Endothelial cell of umbilical vein (primary cell): ENCODE data around the gene PIK3R4. TPM values are rescaled to one million over a fixed set of nuclear protein-coding genes. Genes with fewer than 3 reads are reported as not detected.

Source experiments
- BruUV-seq: library from RNA; stranded (reverse); fragments of 400-500 nt; replicated peaks from 2 replicates; lab custom pipeline; 2021; lab: Mats Ljungman, UMichigan
- CTCF ChIA-PET: fragments of 300-600, 350-600 bp; sonication (Branson Sonifier 250); formaldehyde crosslinking; loops from one replicate; lab custom pipeline; 2021; ENCODE audit warnings: antibody characterized with exemption, inconsistent platforms; lab: Charles Lee
- POLR2A ChIA-PET: fragments of 300-600, 350-600 bp; sonication (Branson Sonifier 250); formaldehyde crosslinking; loops from one replicate; lab custom pipeline; 2021; ENCODE audit warnings: antibody characterized with exemption, inconsistent platforms; lab: Charles Lee
- DNase-seq: peaks from one replicate; pipeline ENCODE4 v3.0.0-alpha.2; 2011; ENCODE audit warnings: low read depth, low spot score
- FAIRE-seq: peaks from 2 replicates; lab custom pipeline; 2011; peaks lifted over from hg19 to GRCh38; lab: Jason Lieb, UNC
- H2AFZ ChIP-seq: 2 replicates; pipeline ENCODE4 v1.6.0; 2012; ENCODE audit warnings: low read depth, low read length, control low read depth, inconsistent platforms
- H3K27ac ChIP-seq: 2 replicates; pipeline ENCODE4 v1.5.1; 2011; ENCODE audit warnings: low read depth, mild to moderate bottlenecking, control low read depth, low read length, moderate library complexity; ENCODE audit not compliant: insufficient read depth
- H3K27me3 ChIP-seq, 2 experiments: 2 replicates each; pipeline versions ENCODE4 v1.6.0 to v1.6.1; 2011; ENCODE audit warnings: low read length in 2 of 2, mixed read lengths in 1 of 2; ENCODE audit not compliant: control insufficient read depth in 2 of 2, insufficient read depth in 2 of 2
- H3K36me3 ChIP-seq, 2 experiments: 2 replicates in 1 of 2; 3 replicates in 1 of 2; pipeline ENCODE4 v1.5.1; 2011; ENCODE audit warnings: low read length in 2 of 2, mild to moderate bottlenecking in 1 of 2, moderate library complexity in 1 of 2; ENCODE audit not compliant: control insufficient read depth in 2 of 2, insufficient read depth in 2 of 2; ENCODE audit errors: extremely low read depth in 1 of 2
- H3K4me1 ChIP-seq: 3 replicates; pipeline ENCODE4 v1.5.1; 2011; ENCODE audit warnings: mild to moderate bottlenecking, low read length; ENCODE audit not compliant: control insufficient read depth, insufficient read depth; ENCODE audit errors: extremely low read depth
- H3K4me2 ChIP-seq: 2 replicates; pipeline ENCODE4 v1.6.1; 2011; ENCODE audit warnings: low read length, control low read depth, mixed read lengths; ENCODE audit not compliant: insufficient read depth
- H3K4me3 ChIP-seq, 3 experiments: fragments of 200-600 bp in 1 of 3; sonication (generic), shearing (Covaris generic) in 1 of 3; replicated peaks in 1 of 3; 2 replicates each; pipeline ENCODE4 v1.5.1; 2011 to 2016; ENCODE audit warnings: control low read depth in 3 of 3, low read length in 3 of 3, mild to moderate bottlenecking in 2 of 3, inconsistent platforms in 1 of 3, low read depth in 1 of 3, moderate library complexity in 1 of 3; ENCODE audit not compliant: insufficient read depth in 1 of 3
- H3K79me2 ChIP-seq: 2 replicates; pipeline ENCODE4 v1.6.0; 2012; ENCODE audit warnings: low read length, inconsistent platforms; ENCODE audit not compliant: control insufficient read depth, insufficient read depth
- H3K9ac ChIP-seq: replicated peaks from 2 replicates; pipeline ENCODE3; 2011; ENCODE audit warnings: low read length, control low read depth; ENCODE audit not compliant: insufficient read depth; ENCODE audit errors: extremely low read depth
- H3K9me1 ChIP-seq: replicated peaks from 3 replicates; pipeline ENCODE4 v1.6.0; 2011; ENCODE audit warnings: mild to moderate bottlenecking, low read length; ENCODE audit not compliant: control insufficient read depth, insufficient read depth; ENCODE audit errors: extremely low read depth
- H3K9me3 ChIP-seq: replicated peaks from 2 replicates; pipeline ENCODE4 v1.5.1; 2012; ENCODE audit warnings: low read length, inconsistent platforms; ENCODE audit not compliant: control insufficient read depth, insufficient read depth
- H4K20me1 ChIP-seq: replicated peaks from 2 replicates; pipeline ENCODE3; 2011; ENCODE audit warnings: mild to moderate bottlenecking, low read length; ENCODE audit not compliant: control insufficient read depth, insufficient read depth; ENCODE audit errors: extremely low read depth
- CTCF ChIP-seq, 2 donors: IDR thresholded peaks; 1 replicate in 1 of 2; 2 replicates in 1 of 2; pipeline ENCODE4 v1.5.1; 2011; ENCODE audit warnings: low read length in 2 of 2, mild to moderate bottlenecking in 2 of 2, moderate library complexity in 2 of 2, control low read depth in 1 of 2, inconsistent platforms in 1 of 2, low read depth in 1 of 2; ENCODE audit not compliant: insufficient read depth in 1 of 2; ENCODE audit errors: extremely low read depth in 1 of 2
- EZH2 ChIP-seq: IDR thresholded peaks from 2 replicates; pipeline ENCODE4 v1.6.1; 2012; ENCODE audit warnings: borderline replicate concordance, low read depth, mild to moderate bottlenecking, moderate library complexity, low read length, inconsistent platforms; ENCODE audit not compliant: severe bottlenecking
- FOS ChIP-seq: IDR thresholded peaks from 2 replicates; pipeline ENCODE4 v1.6.1; 2011; ENCODE audit warnings: mild to moderate bottlenecking, low read length, moderate library complexity, borderline replicate concordance; ENCODE audit not compliant: insufficient read depth
- GATA2 ChIP-seq: IDR thresholded peaks from 2 replicates; pipeline ENCODE4 v1.7.0; 2011; ENCODE audit warnings: low read depth, mild to moderate bottlenecking, moderate library complexity, mixed read lengths, low read length; ENCODE audit not compliant: insufficient read length, insufficient read depth
- JUN ChIP-seq: IDR thresholded peaks from 2 replicates; pipeline ENCODE4 v1.6.1; 2011; ENCODE audit warnings: borderline replicate concordance, low read depth; ENCODE audit not compliant: insufficient read length, insufficient read depth
- MYC ChIP-seq: IDR thresholded peaks from one replicate; pipeline ENCODE4 v1.6.1; 2011; ENCODE audit warnings: mild to moderate bottlenecking, low read depth, low read length
- POLR2A ChIP-seq: IDR thresholded peaks from 2 replicates; pipeline ENCODE4 v1.6.1; 2012; ENCODE audit warnings: low read depth, mild to moderate bottlenecking, control low read depth, low read length
- POLR2AphosphoS5 ChIP-seq: IDR thresholded peaks from 2 replicates; pipeline ENCODE4 v1.6.1; 2012; ENCODE audit warnings: low read depth, mild to moderate bottlenecking, control low read depth, low read length, moderate library complexity; ENCODE audit not compliant: insufficient read depth
- dilution Hi-C: fragments of 300-500 bp; cut with MboI; formaldehyde crosslinking; loops from one replicate; pipeline ENCODE4 v1.15.0; 2019; ENCODE audit warnings: low sequenced_read_pairs; ENCODE audit not compliant: extremely low pct_ligation_motif_present
- intact Hi-C: fragments of 100-400 bp; cut with micrococcal nuclease; formaldehyde crosslinking; loops from one replicate; pipeline ENCODE4 v1.10.0; 2022
- polyA plus RNA-seq, 4 experiments: library from polyadenylated mRNA; depleted of rRNA in 3 of 4; stranded (reverse) in 3 of 4; unstranded in 1 of 4; fragments of >200 nt; gene quantifications; 2 replicates each; pipeline versions ENCODE4 v1.2.1 to v1.2.3, GENCODE V29; 2011 to 2012; ENCODE audit warnings: missing spikeins in 1 of 4
- total RNA-seq: library from RNA; stranded (reverse); gene quantifications from 2 replicates; pipeline ENCODE4 v1.2.3, GENCODE V29; 2021
- TF ChIP-seq, protein P1 (sequence below): IDR thresholded peaks from 2 replicates; pipeline ENCODE4 v1.6.1; 2011; ENCODE audit not compliant: insufficient read depth, insufficient read length

The PIK3R4 gene
- total and polyA plus RNA-seq, 2 donors (not counting 3 experiments of a cell fraction or from before 2014, with no cell fraction given) = 23.0 to 43.1 TPM

DNA sequence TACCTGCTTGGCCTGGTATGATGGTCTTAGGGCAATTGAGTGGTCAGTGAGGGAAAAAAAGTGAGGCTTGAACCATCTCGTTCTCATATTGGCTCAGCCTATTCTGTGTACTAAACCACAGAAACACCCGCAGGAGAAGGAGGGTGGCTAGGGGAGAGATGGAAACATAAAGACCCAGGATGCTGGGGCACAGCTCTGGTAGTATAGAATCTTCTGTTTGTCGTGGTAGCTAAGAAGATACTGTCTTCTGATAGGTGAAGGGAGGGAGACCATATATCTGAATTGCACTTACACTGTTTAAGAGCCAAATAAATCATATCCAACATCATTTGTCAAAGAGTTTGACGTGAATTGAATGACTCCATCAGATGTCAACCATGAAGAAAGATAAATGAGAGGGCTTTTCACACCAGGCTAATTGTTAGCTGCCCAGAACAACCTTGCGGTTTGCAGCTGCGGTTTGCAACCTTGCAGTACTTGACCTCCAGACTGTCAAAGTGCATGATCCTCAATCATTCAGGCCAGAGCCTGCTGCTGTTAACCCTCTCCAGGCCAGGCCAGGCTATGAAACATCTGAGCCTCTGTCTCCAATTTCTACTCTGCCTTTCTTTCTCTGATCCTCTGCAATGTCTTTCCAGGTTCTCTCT lies 40.9 kb upstream of the PIK3R4 start:
- H3K36me3 ChIP-seq = no peaks in the 10 kb centered on the region
- DNase-seq (no peak), FAIRE-seq (no peak)
- H3K9me3 ChIP-seq = no peaks in the 10 kb centered on the region
- ChIA-PET CTCF (no interaction called here), POLR2A (no interaction called here)
- BruUV-seq = no TSS peak
- dilution Hi-C loops (no loop called here), intact Hi-C loops (no loop called here)
- no peak overlapping the region for H3K4me3 ChIP-seq
- H3K27ac ChIP-seq = no peak overlapping the region
- no peak overlapping the region for H3K9ac ChIP-seq
- H3K4me2 ChIP-seq = no peak overlapping the region
- no peaks in the 10 kb centered on the region for H3K79me2 ChIP-seq
- no peaks in the 10 kb centered on the region for H3K9me1 ChIP-seq
- H3K27me3 ChIP-seq = peaks cover 4 to 20% of the 10 kb centered on the region in 2 experiments
- TF ChIP-seq FOS = no peak
- TF ChIP-seq GATA2 = no peak
- TF ChIP-seq CTCF (IDR thresholded peaks at IDR 0.05; ENCODE audit: extremely low read depth in 1 of 2, insufficient read depth in 1 of 2, low read depth in 1 of 2, low read length in 2 of 2) = no peak
- no peak for TF ChIP-seq JUN
- no peak for TF ChIP-seq POLR2A
- TF ChIP-seq MYC = no peak
- TF ChIP-seq, protein P1, sequence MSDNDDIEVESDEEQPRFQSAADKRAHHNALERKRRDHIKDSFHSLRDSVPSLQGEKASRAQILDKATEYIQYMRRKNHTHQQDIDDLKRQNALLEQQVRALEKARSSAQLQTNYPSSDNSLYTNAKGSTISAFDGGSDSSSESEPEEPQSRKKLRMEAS = no peak
- no peak for TF ChIP-seq POLR2AphosphoS5
- TF ChIP-seq EZH2 = no peak
- H2AFZ ChIP-seq = no peak overlapping the region
- H4K20me1 ChIP-seq = no peaks in the 10 kb centered on the region
- no peaks in the 10 kb centered on the region for H3K4me1 ChIP-seq
